ENCODE measurements around the gene ACTA2.

- TF ChIP-seq CTCF (IDR thresholded peaks at IDR 0.05) (no peak), POLR2A (IDR thresholded peaks at IDR 0.05) (no peak)
These were observed 14.5 kb downstream of the ACTA2 start for GRCh38 chr10:88938039-88938438.

All from tibial nerve (tissue), 3 donors.